Activated T-cell treated with anti-CD3 and anti-CD28 coated beads for 24 hours (primary cell): ENCODE data around the gene CRYL1.
"Not testable (repeated sequence)": the region's sequence is repeated elsewhere in the genome, so short reads cannot be mapped to it uniquely, and the experiment has no call there.

ENCODE experiments used
- DNase-seq: peaks from one replicate; pipeline ENCODE4 v3.0.0-alpha.2; 2020; ENCODE audit warnings: low read depth

CRYL1 gene

DNA sequence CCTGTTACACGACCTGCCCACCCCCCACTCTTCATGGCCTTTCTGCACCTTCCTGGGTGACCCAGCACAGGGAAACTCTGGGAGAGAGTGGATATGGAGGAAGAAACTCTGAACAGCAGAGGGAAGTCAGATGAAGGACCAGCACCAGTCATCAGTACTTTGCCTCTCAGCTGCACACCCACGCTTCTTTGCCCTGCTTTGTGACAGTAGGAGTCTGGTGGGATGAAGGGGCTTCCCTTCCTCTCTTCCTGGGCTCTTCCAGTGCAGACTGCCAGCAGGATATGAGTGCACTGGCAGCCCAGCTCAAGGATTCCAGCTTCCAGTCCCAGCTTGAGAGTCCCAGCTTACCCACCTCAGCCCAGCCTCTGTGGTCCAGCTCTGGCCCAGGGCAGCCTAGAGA lies 68.9 kb downstream of the CRYL1 start:
- DNase-seq: no peak

GRCh38 chr13:20451397-20451796 lies 74.3 kb downstream of the CRYL1 start:
- no peak for DNase-seq

DNA sequence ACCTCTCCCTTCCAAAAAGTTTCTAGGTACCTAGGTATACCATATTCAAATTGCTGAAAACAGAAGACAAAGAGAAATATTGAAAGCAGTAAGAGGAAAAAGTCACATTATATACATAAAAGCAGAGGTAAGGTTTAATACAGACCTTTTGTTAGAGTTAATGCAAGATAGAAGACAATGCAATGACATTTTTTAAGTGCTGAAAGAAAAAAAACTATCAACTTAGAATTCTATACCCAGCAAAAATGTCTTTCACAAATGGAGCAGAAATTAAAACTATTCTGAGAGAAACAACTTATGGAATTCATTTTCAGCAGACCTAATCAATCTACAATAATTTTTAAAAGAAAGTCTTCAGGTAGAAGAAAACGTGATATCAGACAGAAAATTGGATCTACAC lies 77.2 kb downstream of the CRYL1 start:
- no peak for DNase-seq

- no peak for DNase-seq
Measured at GRCh38 chr13:20446900-20447299, 78.8 kb downstream of the CRYL1 start.

GRCh38 chr13:20446405-20446804 lies 79.3 kb downstream of the CRYL1 start:
- DNase-seq: no peak

DNA sequence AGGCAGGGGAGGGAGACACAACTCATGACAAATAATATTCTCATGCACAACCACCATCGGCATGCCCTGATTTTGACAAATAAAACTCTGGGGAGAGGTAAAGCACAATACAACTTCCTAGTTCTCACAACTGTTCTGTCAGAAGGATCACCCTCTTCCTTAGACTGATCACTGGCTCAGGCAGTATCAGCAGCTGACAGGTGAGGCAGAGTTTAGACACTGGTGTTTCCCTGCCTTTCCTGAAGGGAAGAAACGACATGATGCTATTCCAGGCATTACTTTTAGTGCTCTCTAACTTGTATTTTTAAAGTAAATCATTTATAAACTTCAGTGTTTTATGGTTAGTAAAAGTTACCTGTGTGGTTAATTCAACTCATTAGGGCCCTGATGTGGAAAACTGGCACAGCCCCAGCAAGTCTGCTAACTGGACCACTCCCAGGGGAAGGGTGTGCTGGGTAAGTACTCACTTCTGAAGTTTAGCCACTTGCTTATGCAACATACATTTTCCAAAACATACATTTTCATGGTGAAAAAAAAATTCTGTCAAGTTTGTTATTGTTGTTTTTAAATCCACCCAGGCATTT lies 82.8 kb downstream of the CRYL1 start:
- DNase-seq: no peak

DNA sequence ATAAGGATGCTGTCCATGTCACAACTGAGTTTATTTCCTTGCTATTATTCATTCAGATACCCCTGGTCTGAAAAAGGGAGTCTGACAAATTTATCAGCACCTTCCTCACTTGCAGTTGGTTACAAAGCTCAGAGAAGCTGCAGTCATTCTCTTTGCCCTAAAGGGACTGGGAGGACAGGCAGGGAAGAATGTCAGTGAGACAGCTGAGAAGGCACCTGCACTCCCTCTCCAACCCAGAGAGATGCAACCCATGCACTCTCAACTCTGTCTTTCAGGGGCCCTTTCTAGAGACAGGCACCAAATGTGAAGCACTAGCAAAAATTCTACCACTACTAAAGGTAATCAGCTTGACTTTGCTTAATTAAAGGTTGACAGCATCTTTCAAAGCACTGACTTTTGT lies 83.3 kb downstream of the CRYL1 start:
- no peak for DNase-seq

DNA sequence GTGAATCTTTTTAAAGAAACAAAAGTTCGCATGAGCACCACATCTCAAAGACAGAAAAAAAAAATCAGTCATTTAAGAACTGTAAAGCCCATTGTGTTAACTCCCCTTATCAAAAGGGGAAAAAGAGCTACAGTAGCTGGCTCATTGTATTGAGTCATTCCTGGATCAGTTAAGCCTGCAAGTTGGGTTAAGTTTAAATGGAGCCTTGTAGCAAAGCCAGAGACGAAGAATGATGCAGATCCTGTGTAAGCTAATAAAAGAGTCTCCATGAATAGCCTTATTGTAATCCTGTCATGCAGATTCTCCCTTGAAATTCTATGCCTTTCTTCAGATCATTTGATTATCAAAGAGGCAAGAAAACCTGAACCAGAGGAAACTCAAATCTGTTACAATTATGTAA lies 83.8 kb downstream of the CRYL1 start:
- no peak for DNase-seq

DNA sequence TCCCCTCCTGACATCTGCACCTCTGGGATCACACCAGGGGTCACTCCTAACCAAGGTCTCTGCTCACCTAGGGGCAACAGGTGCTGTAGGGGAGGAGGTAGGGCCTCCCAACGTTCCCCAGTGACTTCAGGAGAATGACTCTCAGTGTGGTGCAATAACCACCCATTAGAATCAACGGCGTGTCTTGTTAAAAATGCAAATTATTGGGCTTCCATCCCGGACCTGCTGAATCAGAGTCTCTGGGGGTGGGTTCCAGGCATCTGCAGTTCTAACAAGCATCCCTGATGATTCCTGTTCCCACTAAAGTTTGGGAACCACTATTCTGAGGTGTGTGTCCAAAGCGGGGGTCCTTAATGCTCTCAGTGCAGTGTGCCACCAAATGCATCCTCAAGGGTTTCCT lies 84.6 kb downstream of the CRYL1 start:
- no peak for DNase-seq

- DNase-seq: no peak
Measured at GRCh38 chr13:20439261-20439660, 86.4 kb downstream of the CRYL1 start.

GRCh38 chr13:20438801-20439200 lies 86.9 kb downstream of the CRYL1 start:
- DNase-seq: no peak

DNA sequence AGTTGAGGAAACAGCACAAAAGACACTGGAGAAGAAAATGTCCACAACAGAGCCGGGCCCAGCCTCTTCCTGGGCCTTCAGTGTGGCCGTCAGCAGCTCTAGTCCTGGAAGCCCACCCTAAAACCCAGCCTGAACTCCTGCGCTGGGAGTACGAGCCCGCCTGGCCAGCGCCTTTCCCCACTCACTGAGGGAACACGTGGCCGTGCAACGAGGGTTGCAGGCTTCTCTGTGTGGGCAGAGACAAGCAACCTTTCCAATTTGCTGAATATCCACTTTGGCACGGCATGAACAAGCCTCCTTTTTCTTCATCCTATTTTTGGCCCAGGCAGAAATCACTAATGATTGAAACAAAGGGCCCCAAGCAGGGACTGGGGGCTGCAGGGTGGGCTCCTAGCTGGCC lies 89.2 kb downstream of the CRYL1 start:
- no peak for DNase-seq

DNA sequence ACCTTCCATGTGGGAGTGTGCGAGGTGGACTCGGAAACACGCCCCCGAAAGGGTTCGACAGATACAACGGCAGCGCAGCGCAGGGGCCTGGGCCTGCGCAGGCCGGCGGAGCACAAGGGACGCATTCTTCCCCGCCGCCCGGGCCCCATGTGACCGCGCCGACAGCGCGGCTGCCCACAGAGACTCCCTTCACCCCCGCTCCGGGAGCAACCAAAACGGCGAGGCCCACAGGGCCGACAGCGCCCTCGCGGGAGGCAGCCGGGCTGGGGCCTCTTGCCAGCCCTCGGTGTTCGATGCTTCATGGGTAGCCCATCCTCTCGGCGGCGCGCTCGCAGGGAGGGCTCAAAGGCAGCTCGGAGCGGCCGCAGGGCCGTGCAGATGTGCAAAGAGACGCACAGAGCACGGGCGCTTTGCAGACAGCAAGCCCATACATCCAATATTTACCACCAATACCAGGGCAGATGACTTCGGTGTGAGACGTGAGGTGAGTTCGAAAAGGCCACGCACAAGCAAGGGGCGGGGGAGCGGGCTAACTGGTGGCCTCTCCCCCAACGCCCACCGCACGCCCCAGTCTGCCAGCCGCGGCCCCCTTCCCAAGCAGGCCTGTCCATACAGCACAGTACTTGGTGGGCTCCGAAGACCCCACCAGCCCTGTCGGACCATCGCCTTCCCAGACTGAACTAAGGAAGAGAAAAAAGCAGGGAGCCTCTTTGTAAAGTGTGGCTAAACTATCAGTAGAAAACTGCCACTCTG lies 89.9 kb downstream of the CRYL1 start:
- no peak for DNase-seq

- not testable (repeated sequence) for DNase-seq
Measured at GRCh38 chr13:20434210-20434609, 91.4 kb downstream of the CRYL1 start.

DNA sequence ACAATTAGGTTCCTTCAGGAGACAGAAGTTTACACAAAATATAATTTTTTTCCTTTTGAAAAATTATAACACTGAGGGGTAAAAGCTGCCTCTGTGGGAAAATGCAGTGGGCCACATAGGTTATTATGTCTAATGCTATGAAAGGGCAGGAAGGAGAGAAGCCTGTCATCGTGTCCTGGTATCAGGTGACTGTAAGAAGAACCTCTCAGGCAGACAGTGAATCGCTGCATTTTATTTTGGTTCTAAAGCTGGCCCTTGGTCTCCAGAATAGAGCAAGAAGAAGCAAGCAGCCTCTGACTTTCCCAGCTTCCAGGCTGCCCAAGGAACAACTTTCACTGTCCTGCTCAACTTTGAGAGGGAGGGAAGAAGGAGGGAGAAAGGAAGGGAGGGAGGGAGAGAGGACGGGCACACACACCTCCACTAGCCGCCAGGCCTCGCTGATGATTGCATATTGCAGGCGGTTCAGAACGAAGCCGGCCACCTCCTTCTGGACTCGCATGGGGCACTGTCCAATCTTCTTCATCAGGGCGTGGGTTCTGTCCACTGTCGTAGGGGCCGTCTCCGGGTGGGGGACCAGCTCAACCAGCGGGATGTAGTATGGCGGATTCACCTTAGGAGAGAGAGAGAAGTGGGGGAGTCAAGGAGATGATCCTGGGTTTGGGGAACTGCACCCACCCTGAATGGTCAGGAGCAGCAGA lies 93.8 kb downstream of the CRYL1 start:
- no peak for DNase-seq

GRCh38 chr13:20431080-20431479 lies 94.6 kb downstream of the CRYL1 start:
- DNase-seq: no peak

- no peak for DNase-seq
Measured at GRCh38 chr13:20430296-20430695, 95.4 kb downstream of the CRYL1 start.

GRCh38 chr13:20429682-20430081 lies 96.0 kb downstream of the CRYL1 start:
- DNase-seq: no peak

GRCh38 chr13:20428666-20429644 lies 96.7 kb downstream of the CRYL1 start:
- DNase-seq: no peak

GRCh38 chr13:20426766-20427448 lies 98.8 kb downstream of the CRYL1 start:
- no peak for DNase-seq

GRCh38 chr13:20425819-20426219 lies 99.8 kb downstream of the CRYL1 start:
- DNase-seq: no peak

GRCh38 chr13:20424949-20425348 lies 100.7 kb downstream of the CRYL1 start:
- no peak for DNase-seq
